ENCODE results near the gene RPS10.
"Not testable (repeated sequence)": the region's sequence is repeated elsewhere in the genome, so short reads cannot be mapped to it uniquely, and the experiment has no call there.

RPS10 gene

GRCh38 chr6:34391786-34392496 is 33.9 kb downstream of the RPS10 start:
- DNase-seq, result peak; percentile 35

GRCh38 chr6:34391473-34391785 is 34.4 kb downstream of the RPS10 start:
- no peak for DNase-seq

DNA sequence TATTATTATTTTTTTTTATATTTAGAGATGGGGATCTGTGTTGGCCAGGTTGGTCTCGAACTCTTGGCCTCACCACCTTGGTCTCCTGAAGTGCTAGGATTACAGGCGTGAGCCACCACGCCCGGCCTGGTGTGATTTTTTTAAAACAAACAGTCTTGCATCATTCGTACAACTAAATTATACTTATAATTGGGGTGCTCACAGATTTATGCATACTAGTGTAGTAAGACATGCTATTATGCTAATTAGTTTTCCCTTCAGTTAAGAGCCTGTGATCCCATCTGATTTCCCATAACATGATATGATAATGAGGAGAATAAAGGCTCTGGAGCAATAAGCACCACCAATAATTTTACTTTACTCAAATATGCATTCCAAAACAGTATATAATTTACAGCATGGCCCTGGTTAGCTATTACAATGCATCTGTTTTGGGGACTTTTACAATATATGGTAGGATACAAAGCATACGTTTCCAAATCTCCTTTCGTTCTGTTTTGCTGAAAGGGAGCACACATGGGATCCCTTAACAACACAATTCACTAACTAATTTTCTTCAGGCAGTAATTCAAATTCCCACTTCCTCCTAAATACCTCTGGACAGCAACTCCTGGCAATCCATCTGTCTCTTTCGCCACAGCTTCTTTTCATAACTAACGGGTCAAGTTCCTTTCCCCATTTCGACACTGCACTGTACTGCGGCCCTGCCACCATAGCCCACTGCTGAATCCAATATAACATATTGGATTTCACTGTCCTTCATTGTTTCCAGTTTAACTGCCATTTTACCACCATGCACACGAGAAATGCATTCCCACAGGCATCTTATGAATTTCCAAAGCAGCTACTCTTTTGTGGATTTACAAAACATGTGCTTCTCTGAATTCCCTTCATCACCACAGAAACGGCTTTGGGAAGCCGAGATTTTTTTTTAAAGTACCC is 35.1 kb downstream of the RPS10 start:
- peak; percentile 45 for DNase-seq

DNA sequence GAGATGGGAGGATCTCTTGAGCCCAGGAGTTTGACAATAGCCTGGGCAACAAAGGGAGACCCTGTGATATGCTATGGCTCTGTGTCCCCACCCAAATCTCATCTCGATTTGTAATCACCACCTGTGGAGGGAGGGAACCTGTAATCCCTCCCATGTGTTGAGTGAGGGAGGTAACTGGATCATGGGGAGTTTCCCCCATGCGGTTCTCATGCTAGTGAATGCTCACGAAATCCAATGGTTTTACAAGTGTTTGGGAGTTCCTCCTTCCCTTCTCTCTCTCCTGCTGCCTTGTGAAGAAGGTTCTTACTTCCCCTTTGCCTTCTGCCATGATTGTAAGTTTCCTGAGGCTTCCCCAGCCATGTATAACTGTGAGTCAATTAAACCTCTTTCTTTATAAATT is 36.8 kb downstream of the RPS10 start:
- no peak for DNase-seq

GRCh38 chr6:34388421-34388820 is 37.4 kb downstream of the RPS10 start:
- DNase-seq, result no peak

- no peak for DNase-seq
These were observed 39.3 kb downstream of the RPS10 start for GRCh38 chr6:34386316-34387137.

GRCh38 chr6:34385793-34386195 is 40.1 kb downstream of the RPS10 start:
- DNase-seq, result no peak

- no peak for DNase-seq
These were observed 41.3 kb downstream of the RPS10 start for GRCh38 chr6:34384321-34385153.

DNA sequence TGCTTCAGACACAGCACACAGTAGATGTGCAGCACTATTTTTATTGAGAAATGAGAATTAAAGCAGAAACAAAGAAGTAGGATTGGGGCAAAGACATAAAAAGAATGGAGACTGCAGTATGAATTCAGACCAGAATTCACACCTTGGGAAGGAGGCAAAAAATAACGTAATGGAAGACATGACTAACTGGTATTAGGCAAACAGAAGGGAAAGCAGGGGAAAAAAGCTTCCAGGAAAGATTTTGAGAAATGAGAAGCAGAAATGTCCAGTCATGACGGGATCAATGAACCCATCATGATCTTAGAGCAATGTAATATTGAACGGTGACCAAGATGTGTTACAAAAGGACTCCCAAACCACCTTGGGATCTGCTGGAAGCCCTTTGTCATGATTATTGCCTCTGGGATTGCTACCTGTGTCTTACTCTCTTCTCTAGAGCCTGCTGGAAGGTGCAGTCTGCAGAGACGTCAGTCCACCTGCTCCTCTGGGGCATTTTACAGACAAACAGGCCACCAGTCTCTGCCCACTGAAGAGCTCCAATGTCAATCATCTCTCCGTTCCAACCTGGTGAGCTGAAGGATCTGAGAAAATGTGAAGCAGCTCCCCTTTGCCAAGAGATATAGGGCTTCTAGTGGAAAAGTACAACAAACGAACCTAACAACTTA is 42.1 kb downstream of the RPS10 start:
- no peak for DNase-seq

DNA sequence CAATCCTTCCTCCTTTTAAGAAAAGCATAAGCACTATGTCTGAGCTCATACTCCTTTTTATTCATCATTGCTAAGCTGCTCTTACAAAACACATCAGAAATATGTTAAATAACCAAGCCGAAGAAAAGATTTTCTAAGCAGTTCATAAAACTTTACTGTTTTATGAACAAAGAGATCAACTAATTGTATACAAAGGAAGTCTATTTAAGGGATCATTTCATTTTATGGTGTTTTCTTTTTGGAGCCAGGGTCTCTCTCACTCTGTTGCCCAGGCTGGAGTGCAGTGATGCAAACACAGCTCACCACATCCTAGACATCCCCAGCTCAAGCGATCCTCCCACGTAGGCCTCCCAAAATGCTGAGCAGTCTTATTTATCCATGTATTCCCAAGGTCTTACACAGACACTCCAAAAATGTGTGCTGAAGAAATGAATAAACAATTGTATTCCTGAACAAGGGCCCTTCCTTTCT is 42.7 kb downstream of the RPS10 start:
- DNase-seq, result no peak

GRCh38 chr6:34381081-34381480 is 44.8 kb downstream of the RPS10 start:
- DNase-seq, result no peak

DNA sequence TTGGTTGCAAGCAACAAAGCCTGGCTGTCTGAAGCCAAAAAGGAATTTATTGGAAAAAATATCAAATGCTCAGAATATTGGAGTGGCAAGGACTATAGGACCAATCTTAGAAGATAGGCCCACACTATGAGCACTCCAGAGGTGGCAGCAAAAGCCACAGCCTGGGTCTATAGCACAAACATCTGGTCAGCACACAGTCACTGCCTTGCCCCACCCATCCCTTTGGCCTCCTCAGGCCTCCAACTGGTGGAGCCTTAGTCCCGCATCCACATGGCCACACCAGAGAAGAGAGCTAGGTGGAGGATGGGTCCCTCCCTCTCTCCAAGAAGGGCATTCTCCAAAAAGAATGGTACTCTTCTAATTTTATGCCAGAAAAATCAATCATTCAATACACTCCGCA is 47.4 kb downstream of the RPS10 start:
- DNase-seq, result no peak

DNA sequence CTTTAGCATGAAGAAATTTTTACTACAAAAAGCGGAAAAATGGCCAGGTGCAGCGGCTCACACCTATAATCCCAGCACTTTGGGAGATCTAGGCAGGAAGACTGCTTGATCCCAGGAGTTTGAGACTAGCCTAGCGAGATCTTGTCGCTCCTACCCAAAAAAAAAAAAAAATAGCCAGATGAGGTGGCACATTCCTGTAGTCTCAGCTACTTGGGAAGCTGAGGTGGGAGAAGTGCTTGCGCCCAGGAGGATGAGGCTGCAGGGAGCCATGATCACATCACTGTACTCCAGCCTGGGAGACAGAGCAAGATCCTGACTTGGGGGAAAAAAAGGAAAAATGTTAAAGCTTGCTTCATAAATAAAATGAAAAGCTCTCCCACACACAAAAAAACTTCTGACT is 47.9 kb downstream of the RPS10 start:
- no peak for DNase-seq

DNA sequence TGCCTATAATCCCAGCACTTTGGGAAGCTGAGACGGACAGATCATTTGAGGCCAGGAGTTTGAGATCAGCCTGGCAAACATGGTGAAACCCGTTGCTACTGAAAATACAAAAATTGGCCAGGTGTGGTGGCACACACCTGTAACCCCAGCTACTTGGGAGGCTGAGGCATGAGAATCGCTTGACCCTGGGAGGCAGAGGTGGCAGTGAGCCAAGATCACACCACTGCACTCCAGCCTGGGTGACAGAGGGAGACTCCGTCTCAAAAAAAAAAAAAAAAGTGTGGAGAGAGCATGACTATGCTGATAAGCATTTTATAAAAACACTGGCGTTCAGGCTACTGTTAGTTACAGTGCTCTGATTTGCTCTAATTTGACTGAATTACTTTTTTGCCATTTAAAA is 48.3 kb downstream of the RPS10 start:
- DNase-seq, result not testable (repeated sequence)

GRCh38 chr6:34375833-34376232 is 50.0 kb downstream of the RPS10 start:
- DNase-seq, result no peak

DNA sequence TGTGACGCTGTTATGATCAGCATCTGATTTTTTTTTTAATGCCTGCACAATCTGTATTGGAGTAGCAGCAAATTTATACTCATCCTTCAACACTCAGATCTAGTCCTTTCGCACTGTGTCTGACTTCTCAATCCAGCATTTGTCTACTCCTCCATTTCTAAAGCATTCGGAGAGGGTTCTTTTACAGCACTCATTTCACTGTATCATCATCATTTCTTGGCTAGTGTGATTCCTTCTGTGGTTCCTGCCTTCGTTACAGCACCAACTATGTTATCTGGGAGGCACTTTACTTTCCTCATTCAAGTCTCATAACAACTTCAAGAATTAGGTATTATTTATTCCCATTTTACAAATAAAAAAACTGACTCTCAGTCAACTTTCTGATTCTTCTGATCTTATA is 51.4 kb downstream of the RPS10 start:
- DNase-seq, result no peak

GRCh38 chr6:34374069-34374468 is 51.8 kb downstream of the RPS10 start:
- DNase-seq, result no peak

GRCh38 chr6:34373511-34373910 is 52.4 kb downstream of the RPS10 start:
- DNase-seq, result no peak

DNA sequence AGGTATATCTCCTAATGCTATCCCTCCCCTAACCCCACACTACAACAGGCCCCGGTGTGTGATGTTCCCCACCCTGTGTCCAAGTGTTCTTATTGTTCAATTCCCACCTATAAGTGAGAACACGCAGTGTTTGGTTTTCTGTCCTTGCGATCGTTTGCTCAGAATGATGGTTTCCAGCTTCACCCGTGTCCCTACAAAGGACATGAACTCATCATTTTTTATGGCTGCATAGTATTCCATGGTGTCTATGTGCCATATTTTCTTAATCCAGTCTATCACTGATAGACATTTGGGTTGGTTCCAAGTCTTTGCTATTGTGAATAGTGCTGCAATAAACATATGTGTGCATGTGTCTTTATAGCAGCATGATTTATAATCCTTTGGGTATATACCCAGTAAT is 54.0 kb downstream of the RPS10 start:
- not testable (repeated sequence) for DNase-seq

GRCh38 chr6:34370361-34370760 is 55.5 kb downstream of the RPS10 start:
- DNase-seq, result no peak

DNA sequence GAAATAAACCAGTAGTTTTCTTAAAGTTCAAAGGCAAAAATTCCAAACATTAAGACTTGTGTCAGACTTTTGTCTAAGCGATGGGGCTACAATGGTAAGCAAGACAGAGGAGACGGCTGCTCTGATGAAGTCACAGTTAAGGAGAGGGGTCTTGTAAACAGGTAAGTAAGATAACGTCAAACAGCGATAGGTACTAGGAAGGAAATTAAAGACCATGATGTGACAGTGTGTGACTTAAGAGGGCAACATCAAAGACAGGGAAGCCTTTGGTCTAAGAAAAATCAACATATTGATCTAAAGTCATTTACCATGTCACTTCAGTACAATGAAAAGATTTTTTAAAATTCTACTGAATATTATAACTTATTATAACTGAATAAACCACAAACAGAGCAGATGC is 56.5 kb downstream of the RPS10 start:
- DNase-seq, result no peak
